Natural killer cell (primary cell): ENCODE measurements around the gene KCTD18. TPM values are rescaled to one million over a fixed set of nuclear protein-coding genes. Genes with fewer than 3 reads are reported as not detected.

ENCODE experiments used
- ATAC-seq, 3 donors: fragments of 150-1000 bp in 2 of 3; fragments of 200-7000 bp in 1 of 3; cut with Tn5 transposase; 1 replicate in 1 of 3; 2 replicates in 2 of 3; pipeline ENCODE4 v1.10.0; 2021; ENCODE audit warnings: mild to moderate bottlenecking in 2 of 3, moderate library complexity in 2 of 3
- DNase-seq, 2 donors: peaks; one replicate each; pipeline versions ENCODE4 v3.0.0 to v3.0.0-alpha.2; 2013 to 2021; ENCODE audit warnings: mixed read lengths in 1 of 2
- H3K27ac ChIP-seq: one replicate; pipeline ENCODE4 v1.5.1; 2013; ENCODE audit warnings: mild to moderate bottlenecking, low read length
- H3K27me3 ChIP-seq: one replicate; pipeline ENCODE4 v1.6.1; 2013; ENCODE audit warnings: low read length; ENCODE audit not compliant: control insufficient read depth, insufficient read depth
- H3K36me3 ChIP-seq: one replicate; pipeline ENCODE4 v1.6.1; 2013; ENCODE audit warnings: low read length; ENCODE audit not compliant: control insufficient read depth, insufficient read depth
- H3K4me1 ChIP-seq: one replicate; pipeline ENCODE4 v1.6.1; 2013; ENCODE audit warnings: low read length; ENCODE audit not compliant: control insufficient read depth, insufficient read depth
- H3K4me3 ChIP-seq: one replicate; pipeline ENCODE4 v1.5.1; 2013; ENCODE audit warnings: low read length
- H3K9me3 ChIP-seq: one replicate; pipeline ENCODE4 v1.6.1; 2013; ENCODE audit warnings: low read length; ENCODE audit not compliant: control insufficient read depth, insufficient read depth
- H3K27ac Mint-ChIP-seq, 2 donors: one replicate each; pipeline ENCODE4 v1.8.0; 2022; ENCODE audit warnings: mild to moderate bottlenecking in 2 of 2, mixed read lengths in 2 of 2, moderate library complexity in 1 of 2
- H3K27me3 Mint-ChIP-seq, 2 donors: one replicate each; pipeline ENCODE4 v1.8.0; 2022; ENCODE audit warnings: low read depth in 2 of 2, mixed read lengths in 2 of 2
- H3K36me3 Mint-ChIP-seq: one replicate; pipeline ENCODE4 v1.8.0; 2022; ENCODE audit warnings: mixed read lengths
- H3K4me1 Mint-ChIP-seq, 2 donors: one replicate each; pipeline ENCODE4 v1.8.0; 2022; ENCODE audit warnings: mixed read lengths in 2 of 2
- H3K4me3 Mint-ChIP-seq: one replicate; pipeline ENCODE4 v1.8.0; 2022; ENCODE audit warnings: mild to moderate bottlenecking, moderate library complexity, mixed read lengths
- H3K9me3 Mint-ChIP-seq, 2 donors: one replicate each; pipeline ENCODE4 v1.8.0; 2022; ENCODE audit warnings: mixed read lengths in 2 of 2
- WGBS: methylation state at CpG from one replicate; pipeline ENCODE4 v1.1.7; 2013; ENCODE audit warnings: missing lambda C conversion rate; ENCODE audit not compliant: insufficient coverage; 5-methylcytosine and 5-hydroxymethylcytosine counted together
- intact Hi-C: fragments of 100-400 bp; cut with micrococcal nuclease; formaldehyde crosslinking; loops from one replicate; pipeline ENCODE4 v1.14.2; 2022
- total RNA-seq, 4 donors: library from RNA; stranded (reverse); fragments of 120-200 nt in 1 of 4; gene quantifications; one replicate each; pipeline versions ENCODE4 v1.2.3 to v1.2.4, GENCODE V29; 2013 to 2022
- TF ChIP-seq, protein P1 (sequence below): fragments of 200-600 bp; IDR thresholded peaks from one replicate; pipeline ENCODE4 v1.8.0; 2022; ENCODE audit warnings: antibody characterized with exemption

KCTD18 gene
- total RNA-seq, 3 donors from 2014 or later (not counting 1 experiment from before 2014, with no cell fraction given), result 16.1 to 21.3 (median 20.9) TPM

DNA sequence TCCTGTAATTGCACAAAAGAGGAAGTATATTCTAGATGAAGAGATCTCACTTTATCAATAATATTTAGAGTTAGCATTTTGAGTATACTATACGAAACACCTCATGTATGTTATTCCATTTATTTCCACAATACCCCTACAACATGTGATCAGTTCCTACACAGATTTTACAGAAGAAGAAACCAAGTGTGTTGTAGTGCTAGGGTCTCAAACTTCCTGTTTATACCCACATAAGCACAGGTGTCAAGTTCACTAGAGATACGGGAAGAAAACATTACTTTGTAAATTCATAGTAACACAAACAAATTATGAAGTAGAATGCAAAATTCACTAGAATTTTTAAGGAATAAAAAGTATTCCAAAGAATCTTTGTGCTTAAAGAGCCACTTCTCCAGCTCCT lies 46.4 kb downstream of the KCTD18 start:
- Histone ChIP-seq H3K9me3 (no peaks in the 10 kb centered on the region), H3K4me3 (no peak overlapping the region), H3K36me3 (no peaks in the 10 kb centered on the region), H3K27me3 (no peaks in the 10 kb centered on the region), H3K27ac (no peak overlapping the region), H3K4me1 (peaks cover 3% of the 10 kb centered on the region)
- Mint-ChIP-seq H3K4me1 (peaks cover 14 to 24% of the 10 kb centered on the region in 2 donors), H3K36me3 (no peaks in the 10 kb centered on the region), H3K9me3 (no peaks in the 10 kb centered on the region), H3K27ac (no peak overlapping the region), H3K27me3 (no peaks in the 10 kb centered on the region), H3K4me3 (no peak overlapping the region)
- no CpG with 5 or more reads among the region's 2 CpGs for WGBS
- TF ChIP-seq, protein P1, sequence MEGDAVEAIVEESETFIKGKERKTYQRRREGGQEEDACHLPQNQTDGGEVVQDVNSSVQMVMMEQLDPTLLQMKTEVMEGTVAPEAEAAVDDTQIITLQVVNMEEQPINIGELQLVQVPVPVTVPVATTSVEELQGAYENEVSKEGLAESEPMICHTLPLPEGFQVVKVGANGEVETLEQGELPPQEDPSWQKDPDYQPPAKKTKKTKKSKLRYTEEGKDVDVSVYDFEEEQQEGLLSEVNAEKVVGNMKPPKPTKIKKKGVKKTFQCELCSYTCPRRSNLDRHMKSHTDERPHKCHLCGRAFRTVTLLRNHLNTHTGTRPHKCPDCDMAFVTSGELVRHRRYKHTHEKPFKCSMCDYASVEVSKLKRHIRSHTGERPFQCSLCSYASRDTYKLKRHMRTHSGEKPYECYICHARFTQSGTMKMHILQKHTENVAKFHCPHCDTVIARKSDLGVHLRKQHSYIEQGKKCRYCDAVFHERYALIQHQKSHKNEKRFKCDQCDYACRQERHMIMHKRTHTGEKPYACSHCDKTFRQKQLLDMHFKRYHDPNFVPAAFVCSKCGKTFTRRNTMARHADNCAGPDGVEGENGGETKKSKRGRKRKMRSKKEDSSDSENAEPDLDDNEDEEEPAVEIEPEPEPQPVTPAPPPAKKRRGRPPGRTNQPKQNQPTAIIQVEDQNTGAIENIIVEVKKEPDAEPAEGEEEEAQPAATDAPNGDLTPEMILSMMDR, result no peak
- DNase-seq, result no peak
- no peak for ATAC-seq
- intact Hi-C loops, result no loop called here

- Histone ChIP-seq H3K4me3 (no peak overlapping the region), H3K27ac (no peak overlapping the region), H3K9me3 (no peaks in the 10 kb centered on the region), H3K36me3 (no peaks in the 10 kb centered on the region), H3K4me1 (no peaks in the 10 kb centered on the region), H3K27me3 (no peaks in the 10 kb centered on the region)
- no peaks in the 10 kb centered on the region for H3K9me3 Mint-ChIP-seq
- ATAC-seq (no peak), DNase-seq (no peak)
- WGBS, result 91% methylated on average over 2 of the region's 2 CpGs
- no peak overlapping the region for H3K4me3 Mint-ChIP-seq
- TF ChIP-seq, protein P1, result no peak
- H3K4me1 Mint-ChIP-seq, result peaks cover 9 to 13% of the 10 kb centered on the region in 2 donors
- H3K27me3 Mint-ChIP-seq, result no peaks in the 10 kb centered on the region
- intact Hi-C loops, result no loop called here
- no peaks in the 10 kb centered on the region for H3K36me3 Mint-ChIP-seq
- no peak overlapping the region for H3K27ac Mint-ChIP-seq
Observed at GRCh38 chr2:200461846-200462710, 47.8 kb downstream of the KCTD18 start.

DNA sequence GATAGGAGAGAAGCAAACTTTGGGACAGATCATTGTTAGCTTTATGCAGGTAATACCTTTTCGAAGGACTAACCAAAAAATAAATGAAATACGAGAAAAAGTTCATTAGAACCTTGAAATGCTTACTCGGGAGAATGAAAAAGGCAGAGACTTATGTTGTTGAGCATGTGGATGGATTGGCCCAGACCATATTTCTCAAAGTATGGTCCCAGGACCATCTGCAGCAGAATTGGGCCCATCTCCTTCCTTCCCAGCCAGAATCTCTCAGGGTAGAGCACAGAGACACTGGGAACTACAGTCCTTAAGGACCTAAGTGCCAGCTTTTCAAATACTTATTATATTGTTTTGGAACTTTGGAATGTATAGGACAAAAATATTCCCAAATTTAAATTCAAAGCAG lies 50.8 kb downstream of the KCTD18 start:
- Mint-ChIP-seq H3K9me3 (no peaks in the 10 kb centered on the region), H3K27me3 (no peaks in the 10 kb centered on the region), H3K36me3 (no peaks in the 10 kb centered on the region), H3K4me1 (peaks cover 8 to 9% of the 10 kb centered on the region in 2 donors), H3K27ac (no peak overlapping the region), H3K4me3 (no peak overlapping the region)
- TF ChIP-seq, protein P1, result no peak
- no peak overlapping the region for H3K4me3 ChIP-seq
- H3K27ac ChIP-seq, result no peak overlapping the region
- peaks cover 9% of the 10 kb centered on the region for H3K4me1 ChIP-seq
- WGBS, result 63% methylated on average over 3 of the region's 3 CpGs
- DNase-seq (no peak), ATAC-seq (no peak)
- H3K9me3 ChIP-seq, result no peaks in the 10 kb centered on the region
- H3K27me3 ChIP-seq, result no peaks in the 10 kb centered on the region
- no peaks in the 10 kb centered on the region for H3K36me3 ChIP-seq
- intact Hi-C loops, result no loop called here
